NCI-H1105 treated with DMSO at 0.1 percent for 48 hours (cell line): Measurements from ENCODE around the gene IL27RA.
A peak's percentile ranks its signal among the peaks of the same experiment; 100 is the strongest.
"Not testable (repeated sequence)": the region's sequence is repeated elsewhere in the genome, so short reads cannot be mapped to it uniquely, and the experiment has no call there.

Experiments used
- DNase-seq: peaks from one replicate; lab custom pipeline; 2025; lab: John Stamatoyannopoulos, UW

The IL27RA gene

GRCh38 chr19:14030997-14031718 is 404 bp upstream of the IL27RA start:
- DNase-seq: no peak

- no peak for DNase-seq
Observed at GRCh38 chr19:14033946-14034345, 2.4 kb downstream of the IL27RA start.

GRCh38 chr19:14035159-14035558 is 3.6 kb downstream of the IL27RA start:
- not testable (repeated sequence) for DNase-seq

- no peak for DNase-seq
Observed at GRCh38 chr19:14035706-14036105, 4.1 kb downstream of the IL27RA start.

DNA sequence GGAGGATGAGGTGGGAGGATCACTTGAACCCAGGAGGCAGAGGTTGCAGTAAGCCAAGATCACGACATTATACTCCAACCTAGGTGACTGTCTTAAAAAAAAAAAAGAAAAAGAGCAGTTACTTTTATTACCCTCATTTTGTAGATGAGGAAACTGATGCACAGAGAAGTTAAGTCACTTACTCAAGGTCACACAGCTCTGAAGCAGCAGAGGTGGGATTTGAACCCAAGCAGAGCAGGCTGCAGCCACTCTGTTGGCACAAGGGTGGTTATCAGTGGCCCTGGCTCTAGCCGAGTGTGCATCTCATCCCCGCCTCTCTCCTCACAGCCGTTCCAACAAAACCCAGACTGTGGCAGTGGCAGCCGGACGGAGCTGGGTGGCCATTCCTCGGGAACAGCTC is 7.6 kb downstream of the IL27RA start:
- no peak for DNase-seq

DNA sequence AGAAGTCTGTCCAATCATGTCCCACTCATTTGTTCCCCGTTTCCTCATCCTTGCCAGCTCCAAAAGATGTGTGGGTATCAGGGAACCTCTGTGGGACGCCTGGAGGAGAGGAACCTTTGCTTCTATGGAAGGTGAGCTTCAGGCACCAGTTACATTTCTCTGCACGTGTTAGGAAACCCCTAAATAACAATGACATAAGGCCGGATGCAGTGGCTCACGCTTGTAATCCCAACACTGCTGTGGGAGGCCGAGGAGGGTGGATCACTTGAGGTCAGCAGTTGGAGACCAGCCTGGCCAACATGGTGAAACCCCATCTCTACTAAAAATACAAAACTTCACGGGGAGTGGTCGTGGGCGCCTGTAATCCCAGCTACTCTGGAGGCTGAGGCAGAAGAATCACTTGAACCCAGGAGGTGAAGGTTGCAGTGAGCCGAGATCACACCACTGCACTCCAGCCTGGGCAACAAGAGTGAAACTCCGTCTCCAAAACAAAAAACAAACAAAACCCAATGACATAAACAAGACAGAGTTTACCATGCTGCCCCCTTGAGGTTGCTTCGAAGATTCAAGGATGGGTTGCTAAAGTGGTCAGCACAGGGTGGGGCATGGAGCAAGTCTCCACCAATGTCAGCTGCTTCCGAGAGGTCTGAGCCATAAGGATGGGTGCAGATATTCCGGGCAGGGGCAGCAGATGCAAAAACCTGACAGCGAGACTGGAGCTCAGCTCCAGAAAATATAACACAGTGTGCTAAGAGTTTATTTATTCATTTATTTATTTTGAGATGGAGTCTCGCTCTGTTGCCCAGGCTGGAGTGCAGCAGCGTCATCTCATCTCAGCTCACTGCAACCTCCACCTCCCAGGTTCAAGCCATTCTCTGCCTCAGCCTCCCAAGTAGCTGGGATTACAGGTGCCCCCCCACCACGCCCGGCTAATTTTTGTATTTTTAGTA is 11.4 kb downstream of the IL27RA start:
- peak; percentile 45 for DNase-seq

- DNase-seq: not testable (repeated sequence)
Observed at GRCh38 chr19:14047866-14048265, 16.3 kb downstream of the IL27RA start.

DNA sequence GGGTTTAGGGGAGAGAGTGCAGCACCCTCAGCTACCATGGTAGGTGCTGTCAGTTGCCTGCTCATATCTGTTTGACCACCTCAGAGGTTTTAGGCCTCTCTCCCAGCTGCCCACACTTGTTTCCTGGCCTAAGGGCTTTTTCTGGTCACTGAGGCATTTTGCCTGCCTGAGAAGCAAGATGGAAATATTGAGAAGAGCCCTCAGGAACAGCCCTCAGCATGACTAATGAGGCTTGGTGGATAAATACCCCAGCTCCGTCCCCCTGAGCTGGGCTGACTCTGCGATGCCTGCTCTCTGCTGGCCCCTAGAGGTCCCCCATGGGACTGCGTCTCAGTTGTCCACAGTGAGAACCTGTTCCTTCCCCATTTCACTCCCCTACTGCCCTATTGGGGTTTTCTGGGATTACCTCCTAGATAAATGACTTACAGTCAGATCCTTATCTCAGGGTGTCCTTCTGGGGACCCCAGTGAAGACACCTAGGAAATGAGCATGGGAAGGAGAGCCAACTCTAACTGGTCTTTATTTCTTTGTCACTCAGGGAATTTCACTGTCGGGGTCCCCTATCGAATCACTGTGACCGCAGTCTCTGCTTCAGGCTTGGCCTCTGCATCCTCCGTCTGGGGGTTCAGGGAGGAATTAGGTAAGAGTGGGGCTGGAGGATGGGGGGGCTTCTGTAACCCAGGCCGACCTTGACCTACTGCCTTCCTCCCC is 17.0 kb downstream of the IL27RA start:
- no peak for DNase-seq

- no peak for DNase-seq
Observed at GRCh38 chr19:14050512-14050911, 18.9 kb downstream of the IL27RA start.

- DNase-seq: not testable (repeated sequence)
Observed at GRCh38 chr19:14050961-14051360, 19.4 kb downstream of the IL27RA start.

DNA sequence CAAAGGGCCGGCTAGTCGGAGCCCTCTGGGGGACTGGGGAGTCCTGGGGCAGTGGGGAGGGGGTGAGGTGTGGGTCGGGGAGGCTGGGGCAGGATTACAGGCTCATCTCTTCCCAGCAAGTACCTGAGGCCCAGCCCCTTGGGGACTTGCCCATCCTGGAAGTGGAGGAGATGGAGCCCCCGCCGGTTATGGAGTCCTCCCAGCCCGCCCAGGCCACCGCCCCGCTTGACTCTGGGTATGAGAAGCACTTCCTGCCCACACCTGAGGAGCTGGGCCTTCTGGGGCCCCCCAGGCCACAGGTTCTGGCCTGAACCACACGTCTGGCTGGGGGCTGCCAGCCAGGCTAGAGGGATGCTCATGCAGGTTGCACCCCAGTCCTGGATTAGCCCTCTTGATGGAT is 20.4 kb downstream of the IL27RA start:
- DNase-seq: no peak

DNA sequence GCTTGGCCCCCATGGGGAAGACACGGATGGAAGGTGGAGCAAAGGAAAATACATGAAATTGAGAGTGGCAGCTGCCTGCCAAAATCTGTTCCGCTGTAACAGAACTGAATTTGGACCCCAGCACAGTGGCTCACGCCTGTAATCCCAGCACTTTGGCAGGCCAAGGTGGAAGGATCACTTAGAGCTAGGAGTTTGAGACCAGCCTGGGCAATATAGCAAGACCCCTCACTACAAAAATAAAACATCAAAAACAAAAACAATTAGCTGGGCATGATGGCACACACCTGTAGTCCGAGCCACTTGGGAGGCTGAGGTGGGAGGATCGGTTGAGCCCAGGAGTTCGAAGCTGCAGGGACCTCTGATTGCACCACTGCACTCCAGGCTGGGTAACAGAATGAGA is 20.9 kb downstream of the IL27RA start:
- DNase-seq: no peak

GRCh38 chr19:14053032-14053431 is 21.5 kb downstream of the IL27RA start:
- no peak for DNase-seq

DNA sequence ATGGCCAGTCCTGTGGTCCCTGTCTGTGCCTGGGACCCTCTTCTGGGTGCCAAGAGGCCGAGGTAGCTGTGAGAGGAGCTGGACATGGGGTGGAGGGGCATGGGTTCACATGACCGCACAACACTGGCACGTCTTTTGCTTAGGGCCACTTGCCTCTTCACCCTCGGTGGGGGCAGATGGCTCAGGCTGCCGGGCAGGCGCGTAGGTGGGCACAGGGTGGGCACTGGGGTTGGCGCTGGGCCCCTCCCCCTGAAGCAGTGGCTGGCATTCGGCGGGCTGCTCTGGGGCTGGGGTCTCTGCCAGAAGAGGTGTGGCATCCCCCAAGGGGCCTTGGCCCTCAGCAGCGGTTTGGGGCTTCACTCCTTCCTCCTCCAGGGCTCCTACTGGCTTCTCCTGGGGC is 21.9 kb downstream of the IL27RA start:
- DNase-seq: no peak

GRCh38 chr19:14054099-14054498 is 22.5 kb downstream of the IL27RA start:
- DNase-seq: no peak

GRCh38 chr19:14054721-14055120 is 23.2 kb downstream of the IL27RA start:
- DNase-seq: no peak

DNA sequence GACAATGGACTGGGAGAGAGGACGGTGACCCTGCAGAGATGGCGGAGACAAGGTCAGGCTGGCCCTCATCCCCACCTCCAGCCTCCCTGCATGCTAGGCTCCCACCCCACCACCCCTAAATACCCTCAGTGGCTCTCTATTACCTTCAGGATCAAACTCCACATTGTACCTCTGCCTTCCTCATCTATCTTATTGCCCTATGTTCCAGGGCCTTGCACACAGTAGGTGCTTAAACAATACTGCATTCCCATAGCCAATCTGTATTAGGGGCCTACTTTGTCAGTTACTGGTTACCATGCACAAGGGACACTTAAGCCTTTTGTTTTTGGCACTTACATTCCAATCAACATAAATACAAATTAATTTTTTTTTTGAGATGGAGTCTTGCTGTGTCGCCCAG is 23.8 kb downstream of the IL27RA start:
- no peak for DNase-seq

DNA sequence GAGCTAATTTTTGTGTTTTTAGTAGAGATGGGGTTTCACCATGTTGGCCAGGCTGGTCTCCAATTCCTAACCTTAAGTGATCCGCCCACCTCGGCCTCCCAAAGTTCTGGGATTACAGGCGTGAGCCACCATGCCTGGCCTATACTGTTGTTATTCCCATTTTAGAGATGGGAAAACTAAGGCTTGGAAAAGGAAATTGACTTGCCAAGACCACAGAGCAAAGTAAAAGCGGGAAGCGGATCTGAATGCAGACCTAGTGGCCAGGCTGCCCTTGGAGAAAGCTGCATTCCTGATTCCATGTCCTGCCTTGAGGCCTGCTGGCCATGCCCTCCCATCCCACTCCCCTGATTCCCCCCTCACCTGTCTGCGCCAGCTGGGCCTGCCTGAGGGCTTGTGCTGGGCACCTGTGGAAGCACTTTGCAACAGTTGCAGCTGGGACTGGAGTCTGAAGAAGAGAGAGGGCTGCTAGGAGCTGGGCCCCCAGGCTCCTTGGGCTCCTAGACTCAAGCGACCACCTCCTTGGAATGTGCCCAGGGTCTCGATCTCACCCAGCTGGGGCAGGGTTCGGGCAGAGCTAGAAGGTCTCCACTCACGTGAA is 24.6 kb downstream of the IL27RA start:
- DNase-seq: no peak

DNA sequence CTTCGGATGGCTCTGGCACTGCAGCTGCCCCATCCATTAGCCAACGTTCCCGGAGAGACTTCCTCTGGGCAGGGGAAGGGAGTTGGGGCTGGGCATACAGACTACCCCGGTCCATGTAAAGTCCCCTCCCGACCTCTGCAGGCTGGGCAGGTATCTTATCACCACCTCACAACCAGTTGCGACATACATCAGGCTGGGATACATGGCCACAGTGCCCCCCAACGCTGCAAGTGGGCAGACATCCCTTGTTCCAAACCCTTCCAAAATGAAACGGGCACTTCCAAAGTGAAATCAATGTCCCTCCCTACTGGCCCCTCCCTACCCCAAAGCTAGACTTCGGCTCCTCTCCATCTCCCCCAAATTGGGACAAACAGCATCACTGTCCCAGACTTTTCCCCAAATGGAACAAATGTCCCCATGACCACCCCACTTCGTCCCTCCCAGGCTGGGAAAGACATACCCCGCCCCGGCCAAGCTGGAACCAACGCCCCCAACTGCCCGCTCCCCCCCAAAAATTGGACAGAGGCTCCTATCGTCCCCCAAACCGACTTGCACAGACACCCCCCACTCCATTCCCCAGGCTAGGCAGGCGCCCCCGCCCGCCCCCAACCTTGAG is 25.3 kb downstream of the IL27RA start:
- DNase-seq: no peak

DNA sequence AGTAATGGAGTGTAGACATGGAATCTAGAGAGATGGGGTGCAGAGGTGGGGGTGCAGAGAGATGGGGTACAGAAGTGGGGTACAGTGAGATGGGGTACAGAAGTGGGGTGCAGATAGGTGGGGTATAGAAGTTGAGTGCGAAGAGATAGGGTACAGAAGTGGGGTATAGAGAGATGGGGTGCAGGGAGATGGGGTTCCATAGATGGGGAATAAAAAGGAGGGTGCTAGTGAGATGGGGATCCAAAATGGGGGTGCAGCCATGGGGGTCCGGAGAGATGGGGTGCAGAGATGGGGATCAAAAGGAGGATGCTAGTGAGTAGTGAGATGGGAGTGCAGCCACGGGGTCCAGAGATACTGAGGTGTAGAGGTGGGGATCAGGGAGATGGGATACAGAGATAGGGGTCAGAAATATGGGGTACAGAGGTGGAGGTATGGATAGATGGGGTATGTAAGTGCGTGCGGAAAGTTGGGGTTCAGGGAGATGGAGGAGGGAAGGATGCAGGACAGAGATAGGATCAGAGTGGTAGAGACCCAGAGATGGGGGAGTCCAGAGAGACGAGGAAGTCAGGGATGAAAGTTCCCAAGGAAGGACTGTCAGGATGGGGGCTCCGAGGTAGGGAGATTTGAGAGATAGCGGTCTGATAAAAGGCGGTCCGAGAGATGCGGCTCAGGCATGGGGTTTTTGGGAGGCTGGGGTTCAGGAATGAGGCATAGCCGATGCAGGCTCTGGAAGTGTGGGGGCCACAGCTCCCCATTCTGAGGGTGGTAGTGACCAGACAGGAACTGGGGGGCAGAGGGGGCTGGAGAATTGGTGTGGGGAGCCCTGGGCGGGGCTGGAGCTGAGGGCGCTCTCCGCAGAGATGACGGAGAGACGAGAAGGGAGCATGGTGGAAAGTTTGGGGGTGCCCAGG is 26.9 kb downstream of the IL27RA start:
- no peak for DNase-seq

DNA sequence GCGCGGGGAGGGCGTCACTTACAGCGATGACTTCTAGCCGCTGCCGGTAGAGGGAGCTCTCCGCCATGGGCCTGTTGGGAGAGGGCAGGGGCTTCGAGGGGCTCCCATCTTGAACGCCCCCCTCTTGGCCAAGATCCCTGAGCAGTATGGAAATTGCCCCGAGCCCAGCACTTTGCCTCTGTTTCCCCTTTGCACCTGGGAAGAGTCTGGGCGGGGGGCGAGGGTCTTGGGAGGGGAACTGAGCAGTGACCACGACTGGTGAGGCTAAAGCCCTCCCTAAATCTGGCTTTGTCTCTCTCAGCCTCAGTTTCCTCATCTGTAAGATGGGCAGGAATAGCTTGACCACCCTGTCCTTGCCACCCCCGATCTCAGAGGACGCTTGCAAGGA is 27.5 kb downstream of the IL27RA start:
- DNase-seq: no peak
